GM23338 (cell line): ENCODE data around the gene DNAJC15. TPM values are rescaled to one million over a fixed set of nuclear protein-coding genes. Genes with fewer than 3 reads are reported as not detected.

Source experiments
- ATAC-seq: fragments of 200-7000 bp; cut with Tn5 transposase; 3 replicates; pipeline ENCODE4 v1.9.1; 2020
- DNase-seq: peaks from one replicate; pipeline ENCODE4 v3.0.0-alpha.2; 2015; ENCODE audit warnings: low spot score
- H2AFZ ChIP-seq: fragments of 200-600 bp; sonication (generic); 2 replicates; pipeline ENCODE4 v1.8.0; 2016; ENCODE audit warnings: antibody characterized with exemption, mild to moderate bottlenecking, moderate library complexity
- H3F3A ChIP-seq: fragments of 200-600 bp; sonication (generic); replicated peaks from 2 replicates; pipeline ENCODE4 v1.8.0; 2017; ENCODE audit warnings: antibody characterized with exemption, mixed run types, low read depth
- H3K27ac ChIP-seq: fragments of 200-600 bp; sonication (generic); 2 replicates; pipeline ENCODE4 v1.6.1; 2016; ENCODE audit warnings: low read depth
- H3K27me3 ChIP-seq: fragments of 200-600 bp; sonication (generic); 2 replicates; pipeline ENCODE4 v1.8.0; 2016; ENCODE audit warnings: mild to moderate bottlenecking, mixed run types, moderate library complexity; ENCODE audit not compliant: insufficient read depth
- H3K36me3 ChIP-seq: fragments of 200-600 bp; sonication (generic); 2 replicates; pipeline ENCODE4 v1.8.0; 2016; ENCODE audit warnings: mild to moderate bottlenecking; ENCODE audit not compliant: insufficient read depth
- H3K4me1 ChIP-seq: fragments of 200-600 bp; sonication (generic); 2 replicates; pipeline ENCODE4 v1.8.0; 2016; ENCODE audit warnings: mild to moderate bottlenecking, moderate library complexity; ENCODE audit not compliant: insufficient read depth
- H3K4me2 ChIP-seq: fragments of 200-600 bp; sonication (generic); 2 replicates; pipeline ENCODE4 v1.7.1; 2017; ENCODE audit warnings: mixed run types
- H3K4me3 ChIP-seq: fragments of 200-600 bp; sonication (generic); 2 replicates; pipeline ENCODE4 v1.6.1; 2016; ENCODE audit warnings: mixed run types
- H3K79me2 ChIP-seq: fragments of 200-600 bp; sonication (generic); replicated peaks from 2 replicates; pipeline ENCODE4 v1.8.0; 2017; ENCODE audit warnings: mild to moderate bottlenecking; ENCODE audit not compliant: insufficient read depth
- H3K9me2 ChIP-seq: fragments of 200-600 bp; sonication (generic); 2 replicates; pipeline ENCODE4 v1.8.0; 2017; ENCODE audit not compliant: insufficient read depth
- H4K20me1 ChIP-seq: fragments of 200-600 bp; sonication (generic); replicated peaks from 2 replicates; pipeline ENCODE4 v1.8.0; 2017; ENCODE audit warnings: mild to moderate bottlenecking; ENCODE audit not compliant: insufficient read depth
- H3K27ac Mint-ChIP-seq: 2 replicates; pipeline ENCODE4 v1.8.0; 2020; ENCODE audit warnings: inconsistent platforms, mild to moderate bottlenecking, moderate library complexity, mixed read lengths
- H3K27me3 Mint-ChIP-seq: 3 replicates; pipeline ENCODE4 v1.8.0; 2022; ENCODE audit warnings: low read depth, mild to moderate bottlenecking, moderate library complexity, mixed read lengths, inconsistent platforms; ENCODE audit not compliant: insufficient read depth, poor library complexity
- H3K36me3 Mint-ChIP-seq: 3 replicates; pipeline ENCODE4 v1.8.0; 2021; ENCODE audit warnings: low read depth, mild to moderate bottlenecking, inconsistent platforms, moderate library complexity, mixed read lengths
- H3K4me1 Mint-ChIP-seq: 3 replicates; pipeline ENCODE4 v1.8.0; 2020; ENCODE audit warnings: mild to moderate bottlenecking, inconsistent platforms, mixed read lengths
- H3K4me3 Mint-ChIP-seq: 3 replicates; pipeline ENCODE4 v1.8.0; 2021; ENCODE audit warnings: moderate library complexity, mild to moderate bottlenecking, inconsistent platforms, mixed read lengths
- H3K9me3 Mint-ChIP-seq: 3 replicates; pipeline ENCODE4 v1.8.0; 2020; ENCODE audit warnings: moderate library complexity, mild to moderate bottlenecking, inconsistent platforms, mixed read lengths
- EZH2 ChIP-seq: fragments of 200-600 bp; sonication (generic); IDR thresholded peaks from one replicate; pipeline ENCODE4 v1.8.0; 2017; ENCODE audit warnings: antibody characterized with exemption, mild to moderate bottlenecking, low read depth; ENCODE audit not compliant: unreplicated experiment
- JUNB ChIP-seq: IDR thresholded peaks from one replicate; pipeline ENCODE4 v1.6.1; 2016; ENCODE audit warnings: antibody characterized with exemption; ENCODE audit not compliant: unreplicated experiment
- NANOG ChIP-seq: IDR thresholded peaks from 2 replicates; pipeline ENCODE4 v1.6.1; 2016; ENCODE audit warnings: antibody characterized with exemption, borderline replicate concordance
- POLR2AphosphoS5 ChIP-seq: IDR thresholded peaks from 2 replicates; pipeline ENCODE4 v1.6.1; 2016; ENCODE audit warnings: antibody characterized with exemption, low read depth
- STAT1 ChIP-seq: IDR thresholded peaks from one replicate; pipeline ENCODE4 v1.6.1; 2016; ENCODE audit warnings: antibody characterized with exemption; ENCODE audit not compliant: unreplicated experiment
- ZNF114 ChIP-seq: fragments of 250-450 bp; sonication (Bioruptor Pico); IDR thresholded peaks from 2 replicates; pipeline ENCODE4 v1.5.0; 2020; ENCODE audit warnings: mild to moderate bottlenecking, moderate library complexity
- ZNF331 ChIP-seq: fragments of 250-450 bp; sonication (Bioruptor Pico); IDR thresholded peaks from 2 replicates; pipeline ENCODE4 v1.5.0; 2020; ENCODE audit warnings: low read depth, mild to moderate bottlenecking, moderate library complexity
- polyA plus RNA-seq: library from polyadenylated mRNA; unstranded; fragments of >200 nt; fragmentation: Nextera tagmentation; extraction: Ambion mirVana; gene quantifications from 2 replicates; pipeline ENCODE4 v1.2.1, GENCODE V29; 2016
- total RNA-seq: library from RNA; depleted of rRNA; stranded (reverse); fragments of >200 nt; shearing (Covaris generic); gene quantifications from 2 replicates; pipeline ENCODE4 v1.2.3, GENCODE V29; 2014
- TF ChIP-seq, protein P1 (sequence below): IDR thresholded peaks from 2 replicates; pipeline ENCODE4 v1.6.1; 2016; ENCODE audit warnings: antibody characterized with exemption
- TF ChIP-seq, protein P2 (sequence below): IDR thresholded peaks from one replicate; pipeline ENCODE4 v1.6.1; 2018; ENCODE audit warnings: antibody characterized with exemption; ENCODE audit not compliant: unreplicated experiment
- TF ChIP-seq, protein P3 (sequence below): fragments of 250-450 bp; sonication (Bioruptor Pico); IDR thresholded peaks from 2 replicates; pipeline ENCODE4 v1.5.0; 2020; ENCODE audit warnings: mild to moderate bottlenecking, moderate library complexity
- TF ChIP-seq, protein P4 (sequence below), 2 experiments: fragments of 200-600 bp in 1 of 2; sonication (generic) in 1 of 2; conservative IDR thresholded peaks; 2 replicates each; pipeline versions ENCODE4 v1.5.1 to v1.6.1; 2016 to 2017; ENCODE audit warnings: antibody characterized with exemption in 2 of 2, low read depth in 2 of 2, mild to moderate bottlenecking in 2 of 2, moderate library complexity in 1 of 2

The DNAJC15 gene
- total and polyA plus RNA-seq, 2 experiments from 2014 or later, result 11.4 to 80.4 TPM

DNA sequence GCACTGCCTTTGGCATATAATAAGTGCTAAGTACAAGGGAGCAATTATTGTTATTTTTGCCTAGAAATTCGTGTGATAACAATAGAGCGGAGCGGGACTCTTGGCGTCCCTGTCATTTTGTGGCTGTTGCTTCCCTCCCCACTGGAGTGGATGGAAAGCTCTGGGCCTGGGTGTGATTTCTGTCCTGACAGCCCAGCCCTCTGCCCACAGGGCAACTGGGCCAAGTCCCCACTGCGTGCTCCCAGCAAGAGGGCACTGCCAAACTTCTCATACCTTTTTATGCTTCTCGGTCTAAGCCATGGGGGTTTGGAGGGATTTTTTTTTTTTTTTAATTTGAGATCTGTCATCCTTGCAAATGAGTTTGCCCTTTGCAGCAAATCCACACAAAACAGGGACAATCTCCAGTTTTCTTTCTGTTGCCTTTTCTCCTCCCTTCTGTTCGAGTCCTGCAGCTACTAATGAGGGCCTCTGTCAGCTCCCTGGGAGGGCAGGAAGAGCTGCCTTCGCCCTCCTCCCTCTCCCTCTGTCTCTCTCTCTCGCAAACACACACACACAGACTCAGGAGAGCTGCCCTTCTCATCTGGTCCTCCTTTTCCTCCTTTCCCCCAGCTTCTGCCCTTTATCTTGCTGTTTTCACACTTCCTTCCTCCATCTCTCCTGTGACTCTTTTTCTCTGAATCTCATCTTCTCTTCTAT lies 103.9 kb downstream of the DNAJC15 start:
- Mint-ChIP-seq H3K4me1 (peaks cover 35% of the 10 kb centered on the region), H3K36me3 (no peaks in the 10 kb centered on the region), H3K27me3 (peaks cover 4% of the 10 kb centered on the region), H3K4me3 (no peak overlapping the region; the same call in 2 of the 3 replicates), H3K27ac (no peak overlapping the region), H3K9me3 (no peaks in the 10 kb centered on the region)
- no peaks in the 10 kb centered on the region for H3K27me3 ChIP-seq
- H3K79me2 ChIP-seq, result no peaks in the 10 kb centered on the region
- H3K36me3 ChIP-seq, result no peaks in the 10 kb centered on the region
- H3K9me2 ChIP-seq, result peaks cover 4% of the 10 kb centered on the region
- no peak overlapping the region for H3K27ac ChIP-seq
- ATAC-seq (peak; percentile 79), DNase-seq (peak; percentile 30)
- TF ChIP-seq POLR2AphosphoS5 (no peak), ZNF331 (CRISPR knock-in tag) (no peak), STAT1 (no peak), EZH2 (no peak), ZNF114 (no peak), JUNB (no peak), NANOG (no peak)
- TF ChIP-seq, protein P1, sequence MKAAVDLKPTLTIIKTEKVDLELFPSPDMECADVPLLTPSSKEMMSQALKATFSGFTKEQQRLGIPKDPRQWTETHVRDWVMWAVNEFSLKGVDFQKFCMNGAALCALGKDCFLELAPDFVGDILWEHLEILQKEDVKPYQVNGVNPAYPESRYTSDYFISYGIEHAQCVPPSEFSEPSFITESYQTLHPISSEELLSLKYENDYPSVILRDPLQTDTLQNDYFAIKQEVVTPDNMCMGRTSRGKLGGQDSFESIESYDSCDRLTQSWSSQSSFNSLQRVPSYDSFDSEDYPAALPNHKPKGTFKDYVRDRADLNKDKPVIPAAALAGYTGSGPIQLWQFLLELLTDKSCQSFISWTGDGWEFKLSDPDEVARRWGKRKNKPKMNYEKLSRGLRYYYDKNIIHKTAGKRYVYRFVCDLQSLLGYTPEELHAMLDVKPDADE, result no peak
- TF ChIP-seq, protein P2, sequence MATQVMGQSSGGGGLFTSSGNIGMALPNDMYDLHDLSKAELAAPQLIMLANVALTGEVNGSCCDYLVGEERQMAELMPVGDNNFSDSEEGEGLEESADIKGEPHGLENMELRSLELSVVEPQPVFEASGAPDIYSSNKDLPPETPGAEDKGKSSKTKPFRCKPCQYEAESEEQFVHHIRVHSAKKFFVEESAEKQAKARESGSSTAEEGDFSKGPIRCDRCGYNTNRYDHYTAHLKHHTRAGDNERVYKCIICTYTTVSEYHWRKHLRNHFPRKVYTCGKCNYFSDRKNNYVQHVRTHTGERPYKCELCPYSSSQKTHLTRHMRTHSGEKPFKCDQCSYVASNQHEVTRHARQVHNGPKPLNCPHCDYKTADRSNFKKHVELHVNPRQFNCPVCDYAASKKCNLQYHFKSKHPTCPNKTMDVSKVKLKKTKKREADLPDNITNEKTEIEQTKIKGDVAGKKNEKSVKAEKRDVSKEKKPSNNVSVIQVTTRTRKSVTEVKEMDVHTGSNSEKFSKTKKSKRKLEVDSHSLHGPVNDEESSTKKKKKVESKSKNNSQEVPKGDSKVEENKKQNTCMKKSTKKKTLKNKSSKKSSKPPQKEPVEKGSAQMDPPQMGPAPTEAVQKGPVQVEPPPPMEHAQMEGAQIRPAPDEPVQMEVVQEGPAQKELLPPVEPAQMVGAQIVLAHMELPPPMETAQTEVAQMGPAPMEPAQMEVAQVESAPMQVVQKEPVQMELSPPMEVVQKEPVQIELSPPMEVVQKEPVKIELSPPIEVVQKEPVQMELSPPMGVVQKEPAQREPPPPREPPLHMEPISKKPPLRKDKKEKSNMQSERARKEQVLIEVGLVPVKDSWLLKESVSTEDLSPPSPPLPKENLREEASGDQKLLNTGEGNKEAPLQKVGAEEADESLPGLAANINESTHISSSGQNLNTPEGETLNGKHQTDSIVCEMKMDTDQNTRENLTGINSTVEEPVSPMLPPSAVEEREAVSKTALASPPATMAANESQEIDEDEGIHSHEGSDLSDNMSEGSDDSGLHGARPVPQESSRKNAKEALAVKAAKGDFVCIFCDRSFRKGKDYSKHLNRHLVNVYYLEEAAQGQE, result no peak
- TF ChIP-seq, protein P3, sequence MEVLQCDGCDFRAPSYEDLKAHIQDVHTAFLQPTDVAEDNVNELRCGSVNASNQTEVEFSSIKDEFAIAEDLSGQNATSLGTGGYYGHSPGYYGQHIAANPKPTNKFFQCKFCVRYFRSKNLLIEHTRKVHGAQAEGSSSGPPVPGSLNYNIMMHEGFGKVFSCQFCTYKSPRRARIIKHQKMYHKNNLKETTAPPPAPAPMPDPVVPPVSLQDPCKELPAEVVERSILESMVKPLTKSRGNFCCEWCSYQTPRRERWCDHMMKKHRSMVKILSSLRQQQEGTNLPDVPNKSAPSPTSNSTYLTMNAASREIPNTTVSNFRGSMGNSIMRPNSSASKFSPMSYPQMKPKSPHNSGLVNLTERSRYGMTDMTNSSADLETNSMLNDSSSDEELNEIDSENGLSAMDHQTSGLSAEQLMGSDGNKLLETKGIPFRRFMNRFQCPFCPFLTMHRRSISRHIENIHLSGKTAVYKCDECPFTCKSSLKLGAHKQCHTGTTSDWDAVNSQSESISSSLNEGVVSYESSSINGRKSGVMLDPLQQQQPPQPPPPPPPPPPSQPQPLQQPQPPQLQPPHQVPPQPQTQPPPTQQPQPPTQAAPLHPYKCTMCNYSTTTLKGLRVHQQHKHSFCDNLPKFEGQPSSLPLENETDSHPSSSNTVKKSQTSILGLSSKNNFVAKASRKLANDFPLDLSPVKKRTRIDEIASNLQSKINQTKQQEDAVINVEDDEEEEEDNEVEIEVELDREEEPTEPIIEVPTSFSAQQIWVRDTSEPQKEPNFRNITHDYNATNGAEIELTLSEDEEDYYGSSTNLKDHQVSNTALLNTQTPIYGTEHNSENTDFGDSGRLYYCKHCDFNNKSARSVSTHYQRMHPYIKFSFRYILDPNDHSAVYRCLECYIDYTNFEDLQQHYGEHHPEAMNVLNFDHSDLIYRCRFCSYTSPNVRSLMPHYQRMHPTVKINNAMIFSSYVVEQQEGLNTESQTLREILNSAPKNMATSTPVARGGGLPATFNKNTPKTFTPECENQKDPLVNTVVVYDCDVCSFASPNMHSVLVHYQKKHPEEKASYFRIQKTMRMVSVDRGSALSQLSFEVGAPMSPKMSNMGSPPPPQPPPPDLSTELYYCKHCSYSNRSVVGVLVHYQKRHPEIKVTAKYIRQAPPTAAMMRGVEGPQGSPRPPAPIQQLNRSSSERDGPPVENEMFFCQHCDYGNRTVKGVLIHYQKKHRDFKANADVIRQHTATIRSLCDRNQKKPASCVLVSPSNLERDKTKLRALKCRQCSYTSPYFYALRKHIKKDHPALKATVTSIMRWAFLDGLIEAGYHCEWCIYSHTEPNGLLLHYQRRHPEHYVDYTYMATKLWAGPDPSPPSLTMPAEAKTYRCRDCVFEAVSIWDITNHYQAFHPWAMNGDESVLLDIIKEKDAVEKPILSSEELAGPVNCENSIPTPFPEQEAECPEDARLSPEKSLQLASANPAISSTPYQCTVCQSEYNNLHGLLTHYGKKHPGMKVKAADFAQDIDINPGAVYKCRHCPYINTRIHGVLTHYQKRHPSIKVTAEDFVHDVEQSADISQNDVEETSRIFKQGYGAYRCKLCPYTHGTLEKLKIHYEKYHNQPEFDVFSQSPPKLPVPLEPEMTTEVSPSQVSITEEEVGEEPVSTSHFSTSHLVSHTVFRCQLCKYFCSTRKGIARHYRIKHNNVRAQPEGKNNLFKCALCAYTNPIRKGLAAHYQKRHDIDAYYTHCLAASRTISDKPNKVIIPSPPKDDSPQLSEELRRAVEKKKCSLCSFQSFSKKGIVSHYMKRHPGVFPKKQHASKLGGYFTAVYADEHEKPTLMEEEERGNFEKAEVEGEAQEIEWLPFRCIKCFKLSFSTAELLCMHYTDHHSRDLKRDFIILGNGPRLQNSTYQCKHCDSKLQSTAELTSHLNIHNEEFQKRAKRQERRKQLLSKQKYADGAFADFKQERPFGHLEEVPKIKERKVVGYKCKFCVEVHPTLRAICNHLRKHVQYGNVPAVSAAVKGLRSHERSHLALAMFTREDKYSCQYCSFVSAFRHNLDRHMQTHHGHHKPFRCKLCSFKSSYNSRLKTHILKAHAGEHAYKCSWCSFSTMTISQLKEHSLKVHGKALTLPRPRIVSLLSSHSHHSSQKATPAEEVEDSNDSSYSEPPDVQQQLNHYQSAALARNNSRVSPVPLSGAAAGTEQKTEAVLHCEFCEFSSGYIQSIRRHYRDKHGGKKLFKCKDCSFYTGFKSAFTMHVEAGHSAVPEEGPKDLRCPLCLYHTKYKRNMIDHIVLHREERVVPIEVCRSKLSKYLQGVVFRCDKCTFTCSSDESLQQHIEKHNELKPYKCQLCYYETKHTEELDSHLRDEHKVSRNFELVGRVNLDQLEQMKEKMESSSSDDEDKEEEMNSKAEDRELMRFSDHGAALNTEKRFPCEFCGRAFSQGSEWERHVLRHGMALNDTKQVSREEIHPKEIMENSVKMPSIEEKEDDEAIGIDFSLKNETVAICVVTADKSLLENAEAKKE (CRISPR knock-in tag), result no peak
- TF ChIP-seq, protein P4, sequence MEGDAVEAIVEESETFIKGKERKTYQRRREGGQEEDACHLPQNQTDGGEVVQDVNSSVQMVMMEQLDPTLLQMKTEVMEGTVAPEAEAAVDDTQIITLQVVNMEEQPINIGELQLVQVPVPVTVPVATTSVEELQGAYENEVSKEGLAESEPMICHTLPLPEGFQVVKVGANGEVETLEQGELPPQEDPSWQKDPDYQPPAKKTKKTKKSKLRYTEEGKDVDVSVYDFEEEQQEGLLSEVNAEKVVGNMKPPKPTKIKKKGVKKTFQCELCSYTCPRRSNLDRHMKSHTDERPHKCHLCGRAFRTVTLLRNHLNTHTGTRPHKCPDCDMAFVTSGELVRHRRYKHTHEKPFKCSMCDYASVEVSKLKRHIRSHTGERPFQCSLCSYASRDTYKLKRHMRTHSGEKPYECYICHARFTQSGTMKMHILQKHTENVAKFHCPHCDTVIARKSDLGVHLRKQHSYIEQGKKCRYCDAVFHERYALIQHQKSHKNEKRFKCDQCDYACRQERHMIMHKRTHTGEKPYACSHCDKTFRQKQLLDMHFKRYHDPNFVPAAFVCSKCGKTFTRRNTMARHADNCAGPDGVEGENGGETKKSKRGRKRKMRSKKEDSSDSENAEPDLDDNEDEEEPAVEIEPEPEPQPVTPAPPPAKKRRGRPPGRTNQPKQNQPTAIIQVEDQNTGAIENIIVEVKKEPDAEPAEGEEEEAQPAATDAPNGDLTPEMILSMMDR (conservative IDR thresholded peaks at IDR 0.05; ENCODE audit: low read depth in 2 of 2), result no peak
- H3K4me3 ChIP-seq, result no peak overlapping the region
- peak overlapping the region; percentile 55; the same call in 1 of the 2 replicates for H3K4me2 ChIP-seq
- peaks cover 26% of the 10 kb centered on the region for H3K4me1 ChIP-seq
- H3F3A ChIP-seq, result no peaks in the 10 kb centered on the region
- no peaks in the 10 kb centered on the region for H4K20me1 ChIP-seq
- peak overlapping the region; percentile 80; the same call in 1 of the 2 replicates for H2AFZ ChIP-seq
